ENCODE measurements around the gene ACOT12.
"Not testable (repeated sequence)": the region's sequence is repeated elsewhere in the genome, so short reads cannot be mapped to it uniquely, and the experiment has no call there.

The ACOT12 gene

DNA sequence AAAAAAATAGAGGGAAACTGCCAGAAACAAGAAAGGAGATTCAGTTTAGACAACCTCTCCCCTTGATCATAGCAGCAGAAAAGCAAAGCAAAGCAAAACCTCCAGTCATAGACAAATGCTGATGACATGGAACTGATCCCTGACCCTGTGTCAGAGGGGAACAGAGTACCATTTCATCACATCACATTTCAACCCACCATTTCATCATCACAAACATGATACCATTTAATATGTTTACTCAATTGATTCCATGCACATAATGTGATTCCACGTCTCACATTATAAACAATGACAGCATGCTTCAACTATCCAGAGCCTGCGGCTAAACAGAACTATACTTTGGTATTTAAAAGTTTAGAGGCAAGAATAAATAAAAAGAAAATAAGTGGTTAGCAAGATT is 28.7 kb upstream of the ACOT12 start:
- Histone ChIP-seq H3K4me1 (ENCODE audit: control insufficient read depth in 1 of 2, insufficient read depth in 2 of 2, low read length in 2 of 2) (no peaks in the 10 kb centered on the region), H3K27ac (ENCODE audit: low read depth, low read length) (no peak overlapping the region), H3K27me3 (ENCODE audit: control insufficient read depth in 1 of 2, insufficient read depth in 2 of 2, low read length in 2 of 2) (no peaks in the 10 kb centered on the region), H3K9me3 (ENCODE audit: control insufficient read depth in 1 of 2, low read length in 2 of 2) (no peaks in the 10 kb centered on the region), H3K36me3 (ENCODE audit: control insufficient read depth in 1 of 2, insufficient read depth in 2 of 2, low read length in 2 of 2) (peaks cover 0 to 4% of the 10 kb centered on the region in 2 donors), H3K4me3 (ENCODE audit: low read depth in 1 of 2, low read length in 2 of 2) (no peak overlapping the region), H3K9ac (ENCODE audit: low read depth in 1 of 2, low read length in 2 of 2) (no peak overlapping the region)

DNA sequence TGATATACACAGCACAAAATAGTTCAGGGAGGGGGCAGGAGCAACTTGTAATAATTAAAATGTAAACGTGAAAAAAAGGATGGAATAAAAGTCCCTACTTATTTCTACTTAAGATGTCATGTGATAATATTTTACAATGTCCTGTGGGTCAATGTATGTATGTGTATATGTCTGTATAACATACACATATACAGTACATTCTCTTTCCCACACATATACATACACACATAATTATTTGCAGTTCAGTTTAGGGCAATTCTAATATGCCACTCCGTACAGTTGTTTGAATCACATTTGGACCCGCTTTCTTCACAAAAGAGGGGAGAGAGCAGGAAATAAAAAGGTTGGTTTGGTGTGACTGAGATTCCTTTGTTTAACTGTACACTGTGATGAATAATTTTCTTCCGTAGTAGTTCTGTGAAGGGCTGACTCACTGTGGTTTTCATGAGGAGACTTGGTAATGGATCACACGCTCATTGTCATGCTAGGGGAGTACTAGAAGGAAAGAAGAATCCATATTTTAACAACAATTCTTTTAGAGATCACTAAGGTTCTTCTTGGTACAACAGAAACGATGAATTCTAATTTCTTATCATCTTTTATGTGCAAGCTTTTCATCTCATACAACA is 26.2 kb upstream of the ACOT12 start:
- Histone ChIP-seq H3K9me3 (ENCODE audit: control insufficient read depth in 1 of 2, low read length in 2 of 2) (no peaks in the 10 kb centered on the region), H3K9ac (ENCODE audit: low read depth in 1 of 2, low read length in 2 of 2) (no peak overlapping the region), H3K27ac (ENCODE audit: low read depth, low read length) (no peak overlapping the region), H3K4me3 (ENCODE audit: low read depth in 1 of 2, low read length in 2 of 2) (no peak overlapping the region), H3K4me1 (ENCODE audit: control insufficient read depth in 1 of 2, insufficient read depth in 2 of 2, low read length in 2 of 2) (no peaks in the 10 kb centered on the region), H3K27me3 (ENCODE audit: control insufficient read depth in 1 of 2, insufficient read depth in 2 of 2, low read length in 2 of 2) (no peaks in the 10 kb centered on the region), H3K36me3 (ENCODE audit: control insufficient read depth in 1 of 2, insufficient read depth in 2 of 2, low read length in 2 of 2) (peaks cover 0 to 4% of the 10 kb centered on the region in 2 donors)

DNA sequence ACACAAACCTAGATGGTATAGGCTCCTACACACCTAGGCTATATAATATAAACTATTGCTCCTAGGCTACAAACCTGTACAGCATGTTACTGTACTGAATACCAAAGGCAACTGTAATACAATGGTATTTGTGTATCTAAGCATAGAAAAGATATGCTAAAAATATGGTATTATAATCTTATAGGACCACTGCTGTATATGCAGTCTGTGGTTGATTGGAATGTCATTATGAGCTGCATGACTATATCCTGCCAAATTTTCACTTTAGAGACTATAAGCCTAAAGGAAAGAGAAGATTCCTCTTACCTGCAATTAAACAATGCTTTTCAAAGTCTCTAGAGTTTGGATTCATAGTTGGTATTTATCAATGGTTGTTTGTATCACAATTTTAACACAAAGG is 24.7 kb upstream of the ACOT12 start:
- no peaks in the 10 kb centered on the region for H3K4me1 ChIP-seq (ENCODE audit: control insufficient read depth in 1 of 2, insufficient read depth in 2 of 2, low read length in 2 of 2)
- H3K27me3 ChIP-seq (ENCODE audit: control insufficient read depth in 1 of 2, insufficient read depth in 2 of 2, low read length in 2 of 2), result no peaks in the 10 kb centered on the region
- no peak overlapping the region for H3K9ac ChIP-seq (ENCODE audit: low read depth in 1 of 2, low read length in 2 of 2)
- H3K27ac ChIP-seq (ENCODE audit: low read depth, low read length), result no peak overlapping the region
- peaks cover 0 to 4% of the 10 kb centered on the region in 2 donors for H3K36me3 ChIP-seq (ENCODE audit: control insufficient read depth in 1 of 2, insufficient read depth in 2 of 2, low read length in 2 of 2)
- no peak overlapping the region for H3K4me3 ChIP-seq (ENCODE audit: low read depth in 1 of 2, low read length in 2 of 2)
- no peaks in the 10 kb centered on the region for H3K9me3 ChIP-seq (ENCODE audit: control insufficient read depth in 1 of 2, low read length in 2 of 2)

DNA sequence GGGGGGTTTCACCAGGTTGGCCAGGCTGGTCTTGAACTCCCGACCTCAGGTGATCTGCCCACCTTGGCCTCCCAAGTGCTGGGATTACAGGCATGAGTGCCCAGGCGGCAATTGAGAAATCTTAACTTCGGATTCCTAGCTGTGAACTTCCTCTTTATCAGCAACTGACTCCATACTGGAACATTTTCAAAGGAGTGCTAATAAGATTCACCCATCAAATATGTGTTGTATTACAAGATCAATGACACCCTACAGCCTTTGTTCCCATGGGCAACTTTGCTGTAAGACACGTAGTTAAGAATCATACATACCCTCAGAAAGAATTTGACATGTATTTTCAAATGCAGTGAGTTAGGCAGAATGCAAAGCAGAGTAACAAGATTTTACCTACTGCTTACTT is 23.1 kb upstream of the ACOT12 start:
- Histone ChIP-seq H3K36me3 (ENCODE audit: control insufficient read depth in 1 of 2, insufficient read depth in 2 of 2, low read length in 2 of 2) (peaks cover 0 to 4% of the 10 kb centered on the region in 2 donors), H3K27me3 (ENCODE audit: control insufficient read depth in 1 of 2, insufficient read depth in 2 of 2, low read length in 2 of 2) (no peaks in the 10 kb centered on the region), H3K9ac (ENCODE audit: low read depth in 1 of 2, low read length in 2 of 2) (no peak overlapping the region), H3K4me1 (ENCODE audit: control insufficient read depth in 1 of 2, insufficient read depth in 2 of 2, low read length in 2 of 2) (no peaks in the 10 kb centered on the region), H3K27ac (ENCODE audit: low read depth, low read length) (no peak overlapping the region), H3K9me3 (ENCODE audit: control insufficient read depth in 1 of 2, low read length in 2 of 2) (no peaks in the 10 kb centered on the region), H3K4me3 (ENCODE audit: low read depth in 1 of 2, low read length in 2 of 2) (no peak overlapping the region)

DNA sequence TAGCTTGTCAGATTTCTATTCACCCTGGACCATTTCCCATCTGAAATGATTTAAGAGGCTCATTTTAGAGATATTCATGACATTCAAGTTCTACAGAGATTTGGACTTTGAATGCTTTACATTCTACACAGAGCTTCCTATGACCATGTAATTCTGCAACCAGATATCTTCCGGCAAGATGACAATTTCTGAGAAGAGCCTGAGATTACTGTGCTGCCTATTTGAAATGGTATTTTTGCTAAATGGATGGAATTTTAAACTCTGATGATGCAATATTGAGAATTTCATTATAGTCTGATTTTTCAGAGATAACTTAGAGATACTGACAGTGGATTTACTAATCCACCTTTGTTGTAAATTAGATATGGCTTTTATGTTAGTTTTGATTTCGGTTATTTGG is 16.0 kb upstream of the ACOT12 start:
- Histone ChIP-seq H3K9me3 (ENCODE audit: control insufficient read depth in 1 of 2, low read length in 2 of 2) (no peaks in the 10 kb centered on the region), H3K36me3 (ENCODE audit: control insufficient read depth in 1 of 2, insufficient read depth in 2 of 2, low read length in 2 of 2) (no peaks in the 10 kb centered on the region), H3K9ac (ENCODE audit: low read depth in 1 of 2, low read length in 2 of 2) (no peak overlapping the region), H3K27ac (ENCODE audit: low read depth, low read length) (no peak overlapping the region), H3K4me1 (ENCODE audit: control insufficient read depth in 1 of 2, insufficient read depth in 2 of 2, low read length in 2 of 2) (no peaks in the 10 kb centered on the region), H3K27me3 (ENCODE audit: control insufficient read depth in 1 of 2, insufficient read depth in 2 of 2, low read length in 2 of 2) (no peaks in the 10 kb centered on the region), H3K4me3 (ENCODE audit: low read depth in 1 of 2, low read length in 2 of 2) (no peak overlapping the region)

DNA sequence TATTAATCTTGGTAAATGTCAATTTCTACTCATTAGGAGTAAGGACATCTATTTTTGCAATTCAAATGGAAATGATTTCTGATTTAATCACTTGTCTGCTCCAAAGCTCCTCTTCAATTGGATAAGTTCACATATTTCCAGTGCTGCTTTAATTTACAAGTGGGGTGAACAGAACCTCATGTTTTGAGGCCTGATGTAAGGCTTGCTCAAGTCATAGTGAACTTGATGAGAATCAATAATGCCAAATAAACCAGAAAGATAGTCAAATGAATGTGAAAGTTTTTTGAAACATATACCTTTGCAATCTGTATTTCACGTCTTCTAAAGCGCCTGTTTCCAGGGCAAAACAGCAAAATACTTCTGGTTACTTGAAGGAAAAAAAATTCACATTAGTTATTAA is 15.4 kb upstream of the ACOT12 start:
- Histone ChIP-seq H3K4me3 (ENCODE audit: low read depth in 1 of 2, low read length in 2 of 2) (no peak overlapping the region), H3K9ac (ENCODE audit: low read depth in 1 of 2, low read length in 2 of 2) (no peak overlapping the region), H3K27ac (ENCODE audit: low read depth, low read length) (no peak overlapping the region), H3K4me1 (ENCODE audit: control insufficient read depth in 1 of 2, insufficient read depth in 2 of 2, low read length in 2 of 2) (no peaks in the 10 kb centered on the region), H3K36me3 (ENCODE audit: control insufficient read depth in 1 of 2, insufficient read depth in 2 of 2, low read length in 2 of 2) (no peaks in the 10 kb centered on the region), H3K9me3 (ENCODE audit: control insufficient read depth in 1 of 2, low read length in 2 of 2) (no peaks in the 10 kb centered on the region), H3K27me3 (ENCODE audit: control insufficient read depth in 1 of 2, insufficient read depth in 2 of 2, low read length in 2 of 2) (no peaks in the 10 kb centered on the region)

DNA sequence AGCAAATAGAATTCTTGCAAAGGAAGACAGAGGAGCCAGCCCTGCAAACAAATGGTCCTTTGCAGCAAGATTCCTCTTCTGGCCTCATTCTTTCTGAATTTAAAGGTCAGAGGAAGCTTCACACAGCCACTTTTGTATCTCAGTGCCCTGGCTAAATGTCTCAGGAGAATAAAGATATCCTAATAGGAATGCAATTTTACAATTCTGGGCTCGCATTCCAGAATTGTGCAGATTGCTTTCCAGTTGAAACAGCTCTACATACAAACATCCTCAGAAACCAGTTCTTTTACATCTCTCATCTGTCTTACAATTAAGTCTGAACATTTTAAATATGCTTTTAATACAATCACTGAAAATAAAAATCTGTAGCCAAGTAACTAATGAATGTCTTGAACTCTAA is 14.6 kb upstream of the ACOT12 start:
- Histone ChIP-seq H3K27me3 (ENCODE audit: control insufficient read depth in 1 of 2, insufficient read depth in 2 of 2, low read length in 2 of 2) (no peaks in the 10 kb centered on the region), H3K4me3 (ENCODE audit: low read depth in 1 of 2, low read length in 2 of 2) (no peak overlapping the region), H3K9ac (ENCODE audit: low read depth in 1 of 2, low read length in 2 of 2) (no peak overlapping the region), H3K27ac (ENCODE audit: low read depth, low read length) (no peak overlapping the region), H3K36me3 (ENCODE audit: control insufficient read depth in 1 of 2, insufficient read depth in 2 of 2, low read length in 2 of 2) (no peaks in the 10 kb centered on the region), H3K9me3 (ENCODE audit: control insufficient read depth in 1 of 2, low read length in 2 of 2) (no peaks in the 10 kb centered on the region), H3K4me1 (ENCODE audit: control insufficient read depth in 1 of 2, insufficient read depth in 2 of 2, low read length in 2 of 2) (no peaks in the 10 kb centered on the region)

DNA sequence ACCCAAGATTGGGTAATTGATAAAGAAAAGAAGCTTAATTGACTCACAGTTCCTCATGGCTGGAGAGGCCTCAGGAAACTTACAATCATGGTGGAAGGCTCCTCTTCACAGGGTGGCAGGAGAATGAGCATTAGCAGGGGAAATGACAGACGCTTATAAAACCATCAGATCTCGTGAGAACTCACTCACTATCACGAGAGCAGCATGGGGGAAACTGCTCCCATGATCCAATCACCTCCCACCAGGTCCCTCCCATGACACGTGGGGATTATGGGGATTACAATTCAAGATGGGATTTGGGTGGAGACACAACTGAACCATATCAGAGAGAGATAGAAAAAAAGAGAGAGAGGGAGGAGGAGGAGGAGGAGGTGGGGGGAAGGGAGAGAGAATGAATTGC is 13.9 kb upstream of the ACOT12 start:
- H3K27ac ChIP-seq (ENCODE audit: low read depth, low read length); H3K9me3 ChIP-seq (ENCODE audit: control insufficient read depth in 1 of 2, low read length in 2 of 2); H3K9ac ChIP-seq (ENCODE audit: low read depth in 1 of 2, low read length in 2 of 2); H3K27me3 ChIP-seq (ENCODE audit: control insufficient read depth in 1 of 2, insufficient read depth in 2 of 2, low read length in 2 of 2); H3K36me3 ChIP-seq (ENCODE audit: control insufficient read depth in 1 of 2, insufficient read depth in 2 of 2, low read length in 2 of 2); H3K4me3 ChIP-seq (ENCODE audit: low read depth in 1 of 2, low read length in 2 of 2); H3K4me1 ChIP-seq (ENCODE audit: control insufficient read depth in 1 of 2, insufficient read depth in 2 of 2, low read length in 2 of 2): not testable (repeated sequence)

DNA sequence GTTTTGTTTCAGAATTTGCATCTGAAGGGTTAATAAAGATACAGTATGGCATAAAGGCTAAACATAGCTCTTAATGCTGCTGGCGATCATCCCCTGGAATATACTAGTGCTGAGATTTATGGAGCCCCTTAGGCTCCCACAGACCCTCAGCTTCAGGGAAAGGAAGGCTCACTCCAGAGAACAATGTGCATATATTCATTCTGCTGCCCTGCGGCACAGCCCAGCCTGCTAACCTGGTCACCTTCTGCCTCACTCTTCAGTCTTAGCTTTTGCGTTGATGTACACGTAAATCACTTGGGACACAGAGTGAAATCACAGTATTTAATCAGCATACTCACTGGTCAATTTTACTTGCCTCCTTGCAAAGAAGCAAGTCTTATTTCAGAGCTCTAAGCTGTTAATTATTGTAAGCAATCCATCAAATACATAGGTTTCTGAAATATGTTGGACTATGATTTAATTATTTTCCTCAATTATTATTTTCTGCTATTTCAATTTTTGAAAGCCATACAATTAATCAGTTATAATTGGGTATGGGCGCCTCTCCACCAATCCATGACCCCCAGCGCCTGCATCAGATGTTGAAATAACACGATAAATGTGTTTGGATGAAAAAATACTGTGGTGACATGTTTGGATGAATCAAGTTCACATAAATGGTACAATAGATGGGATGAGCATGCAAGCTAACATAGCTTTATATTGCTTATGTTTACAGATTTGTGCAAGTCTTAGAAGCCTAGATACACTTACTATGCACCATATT is 11.4 kb upstream of the ACOT12 start:
- Histone ChIP-seq H3K4me3 (ENCODE audit: low read depth in 1 of 2, low read length in 2 of 2) (no peak overlapping the region), H3K9ac (ENCODE audit: low read depth in 1 of 2, low read length in 2 of 2) (no peak overlapping the region), H3K36me3 (ENCODE audit: control insufficient read depth in 1 of 2, insufficient read depth in 2 of 2, low read length in 2 of 2) (no peaks in the 10 kb centered on the region), H3K9me3 (ENCODE audit: control insufficient read depth in 1 of 2, low read length in 2 of 2) (no peaks in the 10 kb centered on the region), H3K4me1 (ENCODE audit: control insufficient read depth in 1 of 2, insufficient read depth in 2 of 2, low read length in 2 of 2) (peaks cover 0 to 5% of the 10 kb centered on the region in 2 donors), H3K27ac (ENCODE audit: low read depth, low read length) (no peak overlapping the region), H3K27me3 (ENCODE audit: control insufficient read depth in 1 of 2, insufficient read depth in 2 of 2, low read length in 2 of 2) (no peaks in the 10 kb centered on the region)

DNA sequence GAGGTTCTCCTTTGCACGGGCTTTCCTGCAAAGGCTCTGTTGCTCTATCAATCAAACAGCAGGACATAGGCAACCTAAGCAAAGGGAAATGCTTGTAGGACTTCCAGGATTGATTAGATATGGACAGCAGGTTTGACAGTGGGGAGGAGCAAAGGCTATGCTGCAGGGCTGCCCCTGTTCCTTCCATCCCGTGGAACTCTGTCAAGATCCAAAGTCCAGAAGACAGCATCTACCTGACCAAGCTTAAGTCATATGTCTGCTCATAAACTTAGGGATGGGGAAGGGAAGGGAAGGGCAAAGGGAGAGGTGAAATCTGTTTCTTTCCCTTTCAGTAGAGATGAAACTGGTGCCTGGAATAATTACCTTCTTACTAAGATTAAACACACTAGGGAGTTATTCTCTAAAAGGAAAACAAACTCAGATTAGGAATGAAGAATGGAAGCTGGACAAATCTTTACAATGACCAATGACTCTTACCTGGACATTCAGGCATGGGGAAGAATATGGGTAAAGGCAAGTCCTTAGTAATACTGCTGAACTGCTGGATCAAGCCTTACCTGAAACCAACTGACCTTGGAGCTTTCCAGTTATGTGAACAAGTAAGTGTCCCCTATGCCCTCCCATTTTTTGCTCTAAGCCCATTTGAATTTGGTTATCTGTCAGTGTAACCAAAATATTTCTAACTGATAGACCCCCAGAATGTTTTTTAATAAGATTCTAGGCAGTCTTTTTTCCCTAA is 8.4 kb upstream of the ACOT12 start:
- H3K36me3 ChIP-seq (ENCODE audit: control insufficient read depth in 1 of 2, insufficient read depth in 2 of 2, low read length in 2 of 2), result no peaks in the 10 kb centered on the region
- no peak overlapping the region for H3K9ac ChIP-seq (ENCODE audit: low read depth in 1 of 2, low read length in 2 of 2)
- H3K4me1 ChIP-seq (ENCODE audit: control insufficient read depth in 1 of 2, insufficient read depth in 2 of 2, low read length in 2 of 2), result peaks cover 0 to 5% of the 10 kb centered on the region in 2 donors
- H3K27ac ChIP-seq (ENCODE audit: low read depth, low read length), result no peak overlapping the region
- H3K4me3 ChIP-seq (ENCODE audit: low read depth in 1 of 2, low read length in 2 of 2), result no peak overlapping the region
- H3K27me3 ChIP-seq (ENCODE audit: control insufficient read depth in 1 of 2, insufficient read depth in 2 of 2, low read length in 2 of 2), result no peaks in the 10 kb centered on the region
- no peaks in the 10 kb centered on the region for H3K9me3 ChIP-seq (ENCODE audit: control insufficient read depth in 1 of 2, low read length in 2 of 2)

Data from duodenal mucosa (tissue), 2 donors.